Measurements from ENCODE around the gene AP1G2. TPM values are rescaled to one million over a fixed set of nuclear protein-coding genes. Genes with fewer than 3 reads are reported as not detected.

Gene AP1G2
- total RNA-seq, 1 donor from 2014 or later: 32.6 TPM

GRCh38 chr14:23513005-23513817 lies 54.4 kb downstream of the AP1G2 start:
- H3K4me1 Mint-ChIP-seq (ENCODE audit: unreplicated experiment): no peaks in the 10 kb centered on the region

DNA sequence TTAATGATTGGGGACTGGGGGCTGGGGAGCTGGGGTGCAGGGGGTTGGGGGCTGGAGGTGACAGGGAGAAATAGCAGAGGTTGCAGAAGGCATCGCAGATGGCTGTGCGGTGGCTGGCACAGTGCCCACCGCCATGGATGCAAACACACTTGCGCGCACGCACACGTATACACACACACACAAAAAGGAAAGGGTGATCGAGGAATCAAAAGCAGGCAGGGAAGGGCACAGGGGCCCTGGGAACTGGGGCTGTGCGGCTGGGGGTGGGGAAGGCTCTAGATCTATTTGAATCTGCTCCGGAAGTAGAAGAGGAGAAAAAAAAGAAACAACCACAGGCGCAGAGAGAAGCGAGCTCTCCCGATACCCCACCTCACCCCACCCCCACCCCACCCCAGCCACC lies 55.4 kb downstream of the AP1G2 start:
- Mint-ChIP-seq H3K36me3 (ENCODE audit: unreplicated experiment) (peaks cover 4% of the 10 kb centered on the region), H3K4me1 (ENCODE audit: unreplicated experiment) (no peaks in the 10 kb centered on the region), H3K27ac (ENCODE audit: unreplicated experiment) (no peak overlapping the region), H3K9me3 (ENCODE audit: unreplicated experiment) (no peaks in the 10 kb centered on the region), H3K4me3 (ENCODE audit: unreplicated experiment) (no peak overlapping the region), H3K27me3 (ENCODE audit: unreplicated experiment) (no peaks in the 10 kb centered on the region)
- no peak for DNase-seq (ENCODE audit: extremely low spot score, unreplicated experiment)
- TF ChIP-seq, protein P1, sequence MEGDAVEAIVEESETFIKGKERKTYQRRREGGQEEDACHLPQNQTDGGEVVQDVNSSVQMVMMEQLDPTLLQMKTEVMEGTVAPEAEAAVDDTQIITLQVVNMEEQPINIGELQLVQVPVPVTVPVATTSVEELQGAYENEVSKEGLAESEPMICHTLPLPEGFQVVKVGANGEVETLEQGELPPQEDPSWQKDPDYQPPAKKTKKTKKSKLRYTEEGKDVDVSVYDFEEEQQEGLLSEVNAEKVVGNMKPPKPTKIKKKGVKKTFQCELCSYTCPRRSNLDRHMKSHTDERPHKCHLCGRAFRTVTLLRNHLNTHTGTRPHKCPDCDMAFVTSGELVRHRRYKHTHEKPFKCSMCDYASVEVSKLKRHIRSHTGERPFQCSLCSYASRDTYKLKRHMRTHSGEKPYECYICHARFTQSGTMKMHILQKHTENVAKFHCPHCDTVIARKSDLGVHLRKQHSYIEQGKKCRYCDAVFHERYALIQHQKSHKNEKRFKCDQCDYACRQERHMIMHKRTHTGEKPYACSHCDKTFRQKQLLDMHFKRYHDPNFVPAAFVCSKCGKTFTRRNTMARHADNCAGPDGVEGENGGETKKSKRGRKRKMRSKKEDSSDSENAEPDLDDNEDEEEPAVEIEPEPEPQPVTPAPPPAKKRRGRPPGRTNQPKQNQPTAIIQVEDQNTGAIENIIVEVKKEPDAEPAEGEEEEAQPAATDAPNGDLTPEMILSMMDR (IDR thresholded peaks at IDR 0.05): no peak

More at GRCh38 chr14:23513005-23513817, 54.4 kb downstream of the AP1G2 start:
- TF ChIP-seq, protein P1 (IDR thresholded peaks at IDR 0.05): no peak
- H3K4me3 Mint-ChIP-seq (ENCODE audit: unreplicated experiment): no peak overlapping the region
- H3K27ac Mint-ChIP-seq (ENCODE audit: unreplicated experiment): no peak overlapping the region
- no peak for DNase-seq (ENCODE audit: extremely low spot score, unreplicated experiment)
- H3K9me3 Mint-ChIP-seq (ENCODE audit: unreplicated experiment): no peaks in the 10 kb centered on the region
- no peaks in the 10 kb centered on the region for H3K27me3 Mint-ChIP-seq (ENCODE audit: unreplicated experiment)
- peaks cover 4% of the 10 kb centered on the region for H3K36me3 Mint-ChIP-seq (ENCODE audit: unreplicated experiment)

Other genes starting within 250 kb of the AP1G2 start
- gene PABPN1, start 246.3 kb downstream of the AP1G2 start, total RNA-seq: 175 and 183 TPM in 2 replicates
- gene SLC22A17, start 214.9 kb downstream of the AP1G2 start, total RNA-seq: 36.4 and 42.7 TPM in 2 replicates
- gene EFS, start 202.6 kb downstream of the AP1G2 start, total RNA-seq: 30.5 and 31.9 TPM in 2 replicates
- gene IL25, start 195.0 kb downstream of the AP1G2 start, total RNA-seq: not detected in 2 replicates
- not detected in 2 replicates for gene CMTM5, start 190.7 kb downstream of the AP1G2 start, total RNA-seq
- gene MYH6, start 159.5 kb downstream of the AP1G2 start, total RNA-seq: not detected in 2 replicates
- gene MYH7, start 132.1 kb downstream of the AP1G2 start, total RNA-seq: not detected in 2 replicates
- 32.3 and 34.6 TPM in 2 replicates for gene NGDN, start 98.1 kb downstream of the AP1G2 start, total RNA-seq
- 3.8 and 5.7 TPM in 2 replicates for gene ZFHX2, start 16.0 kb downstream of the AP1G2 start, total RNA-seq
- 22.3 and 25.7 TPM in 2 replicates for gene THTPA, start 11.5 kb downstream of the AP1G2 start, total RNA-seq
- not detected in 2 replicates for gene JPH4, start 11.0 kb upstream of the AP1G2 start, total RNA-seq
- gene DHRS2, start 68.6 kb upstream of the AP1G2 start, total RNA-seq: not detected in 2 replicates